ENCODE data around the gene AK5. TPM values are rescaled to one million over a fixed set of nuclear protein-coding genes. Genes with fewer than 3 reads are reported as not detected.

Gene AK5
- polyA plus RNA-seq, 3 donors = 0.34 to 0.72 (median 0.48) TPM

DNA sequence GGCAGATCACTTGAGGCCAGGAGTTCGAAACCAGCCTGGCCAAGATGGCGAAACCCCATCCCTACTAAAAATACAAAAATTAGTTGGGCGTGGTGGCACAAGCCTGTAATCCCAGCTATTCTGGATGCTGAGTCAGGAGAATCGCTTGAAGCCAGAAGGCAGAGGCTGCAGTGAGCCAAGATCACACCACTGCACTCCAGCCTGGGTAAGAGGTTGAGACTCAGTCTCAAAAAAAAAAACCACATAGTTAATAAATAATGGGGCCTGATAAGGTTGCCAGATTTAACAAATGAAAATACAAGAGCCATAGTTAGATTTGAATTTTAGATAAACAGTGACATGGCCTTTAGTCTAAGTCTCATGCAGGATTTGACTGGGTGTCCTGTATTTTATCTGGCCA lies 225.0 kb downstream of the AK5 start:
- Histone ChIP-seq H3K27me3 (ENCODE audit: control insufficient read depth in 2 of 2, insufficient read depth in 2 of 2, low read length in 2 of 2) (no peaks in the 10 kb centered on the region), H3K9me3 (replicated peaks in 1 of 2; ENCODE audit: control insufficient read depth in 1 of 2, insufficient read depth in 1 of 2, low read length in 2 of 2) (no peaks in the 10 kb centered on the region), H3K79me2 (ENCODE audit: insufficient read depth, low read length) (no peaks in the 10 kb centered on the region), H3K36me3 (replicated peaks in 1 of 2; ENCODE audit: control insufficient read depth in 1 of 2, insufficient read depth in 2 of 2, low read length in 2 of 2) (no peaks in the 10 kb centered on the region), H3K27ac (ENCODE audit: low read depth in 1 of 2, low read length in 2 of 2) (no peak overlapping the region), H3K9ac (ENCODE audit: insufficient read depth, low read length, poor library complexity, severe bottlenecking) (no peak overlapping the region), H3K4me2 (replicated peaks; ENCODE audit: extremely low read depth, low read length, poor library complexity, severe bottlenecking) (no peak overlapping the region), H3K4me1 (ENCODE audit: control insufficient read depth in 1 of 2, insufficient read depth in 2 of 2, low read length in 2 of 2) (peaks cover 16% of the 10 kb centered on the region in 2 donors), H4K20me1 (ENCODE audit: insufficient read depth, low read length) (no peaks in the 10 kb centered on the region), H2AFZ (ENCODE audit: insufficient read depth, low read depth, low read length, poor library complexity, severe bottlenecking) (no peak overlapping the region), H3K4me3 (replicated peaks in 1 of 3; ENCODE audit: low read depth in 2 of 3, low read length in 3 of 3) (no peak overlapping the region)
- WGBS (ENCODE audit: insufficient coverage) = no CpG with 5 or more reads among the region's 4 CpGs
- H3K27ac Mint-ChIP-seq = no peak overlapping the region
- H3K4me3 Mint-ChIP-seq = no peak overlapping the region
- peaks cover 32% of the 10 kb centered on the region for H3K4me1 Mint-ChIP-seq
- TF ChIP-seq, protein P1, sequence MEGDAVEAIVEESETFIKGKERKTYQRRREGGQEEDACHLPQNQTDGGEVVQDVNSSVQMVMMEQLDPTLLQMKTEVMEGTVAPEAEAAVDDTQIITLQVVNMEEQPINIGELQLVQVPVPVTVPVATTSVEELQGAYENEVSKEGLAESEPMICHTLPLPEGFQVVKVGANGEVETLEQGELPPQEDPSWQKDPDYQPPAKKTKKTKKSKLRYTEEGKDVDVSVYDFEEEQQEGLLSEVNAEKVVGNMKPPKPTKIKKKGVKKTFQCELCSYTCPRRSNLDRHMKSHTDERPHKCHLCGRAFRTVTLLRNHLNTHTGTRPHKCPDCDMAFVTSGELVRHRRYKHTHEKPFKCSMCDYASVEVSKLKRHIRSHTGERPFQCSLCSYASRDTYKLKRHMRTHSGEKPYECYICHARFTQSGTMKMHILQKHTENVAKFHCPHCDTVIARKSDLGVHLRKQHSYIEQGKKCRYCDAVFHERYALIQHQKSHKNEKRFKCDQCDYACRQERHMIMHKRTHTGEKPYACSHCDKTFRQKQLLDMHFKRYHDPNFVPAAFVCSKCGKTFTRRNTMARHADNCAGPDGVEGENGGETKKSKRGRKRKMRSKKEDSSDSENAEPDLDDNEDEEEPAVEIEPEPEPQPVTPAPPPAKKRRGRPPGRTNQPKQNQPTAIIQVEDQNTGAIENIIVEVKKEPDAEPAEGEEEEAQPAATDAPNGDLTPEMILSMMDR (IDR thresholded peaks at IDR 0.05) = no peak
- DNase-seq = no peak
- H3K36me3 Mint-ChIP-seq = peaks cover 0 to 2% of the 10 kb centered on the region in 2 donors
- peaks cover 0 to 2% (median 0%) of the 10 kb centered on the region in 3 donors for H3K27me3 Mint-ChIP-seq (ENCODE audit: low read depth in 3 of 3)
- H3K9me3 Mint-ChIP-seq = no peaks in the 10 kb centered on the region
- intact Hi-C loops (cut with micrococcal nuclease) = no loop called here

DNA sequence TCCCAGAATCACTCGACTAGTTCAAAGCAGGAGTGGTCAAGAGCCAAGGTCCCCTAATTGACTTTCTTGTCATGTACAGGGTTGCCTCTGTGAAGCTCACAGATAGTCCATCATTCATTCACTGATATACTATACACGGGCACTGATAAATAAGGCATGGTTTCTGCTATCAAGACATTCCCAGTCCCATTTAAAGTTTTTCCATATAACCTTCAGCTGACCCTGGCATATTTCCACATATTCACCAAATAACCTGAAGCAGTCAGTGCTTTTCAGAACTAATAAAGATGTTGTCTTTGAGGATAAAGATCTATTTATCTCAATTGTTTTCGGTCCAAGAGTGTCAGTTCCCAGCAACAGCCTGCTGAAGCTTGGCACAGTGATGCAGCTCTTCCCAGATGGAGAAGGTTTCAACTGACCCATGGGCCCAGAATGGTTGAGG lies 227.3 kb downstream of the AK5 start:
- no peak for DNase-seq
- Histone ChIP-seq H3K9ac (ENCODE audit: insufficient read depth, low read length, poor library complexity, severe bottlenecking) (no peak overlapping the region), H2AFZ (ENCODE audit: insufficient read depth, low read depth, low read length, poor library complexity, severe bottlenecking) (no peak overlapping the region), H3K4me2 (replicated peaks; ENCODE audit: extremely low read depth, low read length, poor library complexity, severe bottlenecking) (no peak overlapping the region), H3K27me3 (ENCODE audit: control insufficient read depth in 2 of 2, insufficient read depth in 2 of 2, low read length in 2 of 2) (no peaks in the 10 kb centered on the region), H3K4me1 (ENCODE audit: control insufficient read depth in 1 of 2, insufficient read depth in 2 of 2, low read length in 2 of 2) (peaks cover 16 to 20% of the 10 kb centered on the region in 2 donors), H3K4me3 (replicated peaks in 1 of 3; ENCODE audit: low read depth in 2 of 3, low read length in 3 of 3) (no peak overlapping the region), H4K20me1 (ENCODE audit: insufficient read depth, low read length) (no peaks in the 10 kb centered on the region), H3K27ac (ENCODE audit: low read depth in 1 of 2, low read length in 2 of 2) (no peak overlapping the region), H3K9me3 (replicated peaks in 1 of 2; ENCODE audit: control insufficient read depth in 1 of 2, insufficient read depth in 1 of 2, low read length in 2 of 2) (no peaks in the 10 kb centered on the region), H3K36me3 (replicated peaks in 1 of 2; ENCODE audit: control insufficient read depth in 1 of 2, insufficient read depth in 2 of 2, low read length in 2 of 2) (no peaks in the 10 kb centered on the region), H3K79me2 (ENCODE audit: insufficient read depth, low read length) (no peaks in the 10 kb centered on the region)
- peaks cover 0 to 2% of the 10 kb centered on the region in 2 donors for H3K36me3 Mint-ChIP-seq
- no peak overlapping the region for H3K4me3 Mint-ChIP-seq
- peaks cover 0 to 3% (median 0%) of the 10 kb centered on the region in 7 donors for H3K9me3 Mint-ChIP-seq
- intact Hi-C loops (cut with micrococcal nuclease) = no loop called here
- H3K4me1 Mint-ChIP-seq = peaks cover 25% of the 10 kb centered on the region
- H3K27me3 Mint-ChIP-seq (ENCODE audit: low read depth in 3 of 3) = peaks cover 0 to 8% (median 0%) of the 10 kb centered on the region in 3 donors
- 100% methylated on average over 2 of the region's 3 CpGs for WGBS (ENCODE audit: insufficient coverage)
- TF ChIP-seq, protein P1 (IDR thresholded peaks at IDR 0.05) = no peak
- H3K27ac Mint-ChIP-seq = no peak overlapping the region
